ENCODE measurements around the gene ZNF501. TPM values are rescaled to one million over a fixed set of nuclear protein-coding genes. Genes with fewer than 3 reads are reported as not detected.

ZNF501 gene
- total and polyA plus RNA-seq, 3 donors from 2014 or later = 9.2 to 12.3 (median 10.2) TPM

Other genes with a start within 250 kb of the ZNF501 start
- gene ZKSCAN7, start 174.4 kb upstream of the ZNF501 start, total RNA-seq = 10 to 100 TPM; 20.1 to 26.4 TPM
- gene ZKSCAN7, start 174.4 kb upstream of the ZNF501 start, polyA plus RNA-seq (ENCODE audit: insufficient read depth, low read depth, low replicate concordance) = 11.5 TPM
- 1 to 10 TPM; 3.8 to 5.9 TPM for gene ZNF660, start 144.7 kb upstream of the ZNF501 start, total RNA-seq
- gene ZNF660, start 144.7 kb upstream of the ZNF501 start, polyA plus RNA-seq (ENCODE audit: insufficient read depth, low read depth, low replicate concordance) = 4.1 TPM
- 10 to 100 TPM; 21.1 to 23.6 TPM for gene ZNF197, start 104.6 kb upstream of the ZNF501 start, total RNA-seq
- 11.9 TPM for gene ZNF197, start 104.6 kb upstream of the ZNF501 start, polyA plus RNA-seq (ENCODE audit: insufficient read depth, low read depth, low replicate concordance)
- gene ZNF35, start 80.9 kb upstream of the ZNF501 start, total RNA-seq = 10 to 100 TPM; 19.8 to 26.6 TPM
- 20.3 TPM for gene ZNF35, start 80.9 kb upstream of the ZNF501 start, polyA plus RNA-seq (ENCODE audit: insufficient read depth, low read depth, low replicate concordance)
- 10 to 100 TPM; 10.8 to 13.3 TPM for gene ZNF502, start 17.0 kb upstream of the ZNF501 start, total RNA-seq
- 9.0 TPM for gene ZNF502, start 17.0 kb upstream of the ZNF501 start, polyA plus RNA-seq (ENCODE audit: insufficient read depth, low read depth, low replicate concordance)
- gene KIAA1143, start 32.0 kb downstream of the ZNF501 start, total RNA-seq = 10 to 100 TPM; 14.6 to 15.1 TPM
- 14.3 TPM for gene KIAA1143, start 32.0 kb downstream of the ZNF501 start, polyA plus RNA-seq (ENCODE audit: insufficient read depth, low read depth, low replicate concordance)
- 10 to 100 TPM; 10.1 to 26.5 TPM for gene KIF15, start 32.2 kb downstream of the ZNF501 start, total RNA-seq
- 16.7 TPM for gene KIF15, start 32.2 kb downstream of the ZNF501 start, polyA plus RNA-seq (ENCODE audit: insufficient read depth, low read depth, low replicate concordance)
- 10 to 100 TPM; 42.2 to 46.4 TPM for gene TMEM42, start 132.3 kb downstream of the ZNF501 start, total RNA-seq
- 42.2 TPM for gene TMEM42, start 132.3 kb downstream of the ZNF501 start, polyA plus RNA-seq (ENCODE audit: insufficient read depth, low read depth, low replicate concordance)
- 1 to 10 TPM in 1 of 2 donors, under 1 TPM in 1; 0.68 to 1.4 TPM for gene TGM4, start 145.0 kb downstream of the ZNF501 start, total RNA-seq
- 1.1 TPM for gene TGM4, start 145.0 kb downstream of the ZNF501 start, polyA plus RNA-seq (ENCODE audit: insufficient read depth, low read depth, low replicate concordance)
- 100 to 1,000 TPM; 122 to 164 TPM for gene ZDHHC3, start 246.5 kb downstream of the ZNF501 start, total RNA-seq
- 248 TPM for gene ZDHHC3, start 246.5 kb downstream of the ZNF501 start, polyA plus RNA-seq (ENCODE audit: insufficient read depth, low read depth, low replicate concordance)
- 10 to 100 TPM; 66.3 to 71.5 TPM for gene EXOSC7, start 246.6 kb downstream of the ZNF501 start, total RNA-seq
- 63.3 TPM for gene EXOSC7, start 246.6 kb downstream of the ZNF501 start, polyA plus RNA-seq (ENCODE audit: insufficient read depth, low read depth, low replicate concordance)